GM23248 (cell line): ENCODE measurements around the gene SLC46A1.

Source experiments
- EZH2 ChIP-seq: fragments of 200-600 bp; sonication (generic); IDR thresholded peaks from 2 replicates; pipeline ENCODE4 v1.6.1; 2018; ENCODE audit warnings: antibody characterized with exemption, mild to moderate bottlenecking; ENCODE audit not compliant: insufficient read depth, poor library complexity, severe bottlenecking
- EZH2phosphoT487 ChIP-seq: fragments of 200-600 bp; sonication (generic); IDR thresholded peaks from 2 replicates; pipeline ENCODE4 v1.6.1; 2018; ENCODE audit warnings: antibody characterized with exemption, moderate library complexity, mild to moderate bottlenecking, low read depth; ENCODE audit not compliant: insufficient read depth

- no peak for TF ChIP-seq EZH2
- TF ChIP-seq EZH2phosphoT487, result no peak
These were observed 48.7 kb downstream of the SLC46A1 start, which contains the start of gene POLDIP2 for GRCh38 chr17:28357061-28357900.
